Stimulated activated CD8-positive, alpha-beta memory T cell treated with anti-CD3 and anti-CD28 coated beads, Interleukin-12 subunit alpha, Interleukin-12 subunit beta, amount 100 ng/mL, for 24 hours (primary cell): ENCODE data around the gene RFWD3.

Experiments
- DNase-seq: peaks from one replicate; pipeline ENCODE4 v3.0.0-alpha.2; 2020; ENCODE audit errors: extremely low read depth

The RFWD3 gene

DNA sequence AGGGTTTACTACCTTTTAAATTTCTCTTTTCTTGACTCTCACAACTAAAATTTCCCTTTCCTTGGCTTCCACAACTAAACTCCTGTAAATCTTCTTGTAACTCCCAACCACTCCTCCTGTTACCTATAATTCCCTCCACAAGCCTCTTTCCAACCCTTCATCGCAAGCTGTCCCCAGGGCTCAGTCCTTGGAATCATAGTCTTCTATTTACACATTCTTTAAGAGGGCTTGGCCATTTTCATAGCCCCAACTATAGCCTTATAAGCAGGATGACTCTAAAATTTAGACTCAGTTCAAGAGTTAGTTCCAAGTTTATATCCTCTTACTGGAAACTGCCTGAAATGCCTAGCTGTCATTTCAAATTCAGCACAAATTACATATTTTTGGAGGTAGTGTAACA lies 83.7 kb downstream of the RFWD3 start:
- DNase-seq = no peak

GRCh38 chr16:74580833-74581232 lies 85.8 kb downstream of the RFWD3 start:
- no peak for DNase-seq

DNA sequence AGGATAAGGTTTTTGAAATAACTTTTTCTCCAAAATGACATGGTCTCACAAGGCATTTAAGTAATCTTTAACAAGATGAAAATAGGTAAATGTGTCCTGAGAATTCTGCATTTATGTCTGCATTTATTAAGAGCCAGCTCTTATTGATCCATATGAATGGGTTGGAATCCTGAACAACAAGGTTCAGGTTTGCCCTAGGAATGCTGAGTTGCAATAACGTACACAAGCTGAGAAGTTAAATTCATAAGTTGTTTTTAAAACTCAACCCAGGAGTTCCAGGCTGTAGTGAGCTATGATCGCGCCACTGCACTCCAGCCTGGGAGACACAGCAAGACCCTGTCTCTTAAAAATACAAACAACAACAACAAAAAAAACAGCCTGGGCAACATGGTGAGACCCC lies 87.8 kb downstream of the RFWD3 start:
- no peak for DNase-seq

DNA sequence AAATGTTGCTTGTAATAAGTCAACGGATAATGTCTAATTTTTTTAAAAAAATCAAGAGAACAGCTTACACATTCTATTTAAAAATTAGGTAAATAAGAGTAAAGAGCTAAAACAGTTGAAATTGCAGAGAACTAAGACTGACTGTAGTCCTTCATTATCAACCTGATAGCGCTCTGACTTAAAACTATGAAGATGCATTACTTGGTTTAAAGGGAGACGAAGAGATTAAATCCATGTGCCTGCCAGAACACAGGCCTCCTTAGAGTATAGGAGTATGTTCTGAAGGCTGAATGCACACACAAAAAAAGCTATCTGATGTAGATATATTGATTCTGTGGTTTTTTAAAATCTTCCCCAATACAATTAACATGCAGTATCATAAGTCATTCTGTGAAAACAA lies 88.2 kb downstream of the RFWD3 start:
- no peak for DNase-seq

DNA sequence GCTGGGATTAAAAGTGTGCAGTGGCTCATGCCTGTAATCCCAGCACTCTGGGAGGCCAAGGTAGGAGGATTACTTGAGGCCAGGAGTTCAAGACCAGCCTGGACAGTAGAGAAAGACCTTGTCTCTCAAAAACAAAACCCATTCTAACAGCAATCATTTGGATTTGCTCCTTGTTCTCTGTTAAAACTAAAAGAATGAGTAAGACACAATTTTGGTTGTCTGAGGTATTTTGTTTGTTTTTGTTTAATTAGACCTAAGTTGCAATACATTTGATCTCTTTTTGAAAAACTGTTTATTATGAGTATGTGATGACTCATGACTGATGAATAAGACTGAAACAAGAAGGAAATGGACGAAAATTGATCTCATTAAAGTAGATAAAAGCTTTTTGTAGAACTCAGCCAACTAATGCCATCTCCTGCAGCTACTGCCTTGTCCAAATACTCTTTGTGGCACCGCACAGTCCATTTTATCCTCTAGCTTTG lies 88.8 kb downstream of the RFWD3 start:
- DNase-seq = no peak

DNA sequence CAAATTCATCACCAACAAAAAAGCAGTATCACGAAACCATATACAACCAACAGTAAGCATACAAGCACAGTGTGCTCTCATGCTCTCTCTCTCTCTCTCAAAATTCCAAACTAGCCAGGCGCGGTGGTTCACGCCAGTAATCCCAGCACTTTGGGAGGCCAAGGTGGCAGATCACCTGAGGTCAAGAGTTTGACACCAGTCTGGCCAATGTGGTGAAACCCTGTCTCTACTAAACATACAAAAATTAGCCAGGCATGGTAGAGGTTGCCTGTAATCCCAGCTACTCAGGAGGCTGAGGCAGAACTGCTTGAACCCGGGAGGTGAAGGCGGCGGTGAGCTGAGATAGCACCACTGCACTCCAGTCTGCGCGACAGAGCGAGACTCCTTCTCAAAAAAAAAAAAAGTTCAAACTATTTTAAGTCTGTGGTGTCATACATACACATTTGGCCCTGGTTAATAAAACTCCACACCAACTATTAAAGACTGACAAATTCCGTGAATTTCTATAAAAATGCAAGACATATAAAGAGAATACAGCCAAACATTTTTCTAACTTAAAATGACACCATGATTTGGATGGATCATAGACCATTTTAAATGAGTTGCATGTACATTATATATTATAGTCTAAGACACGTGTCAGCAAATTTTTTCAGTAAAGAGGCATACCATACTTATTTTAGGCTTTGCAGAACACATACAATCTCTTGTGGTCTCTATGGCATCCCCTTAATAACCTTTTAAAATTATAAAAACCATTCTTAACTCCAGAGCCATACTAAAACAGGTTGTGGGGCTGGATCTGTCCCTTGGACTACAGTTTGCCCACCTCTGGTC lies 90.7 kb downstream of the RFWD3 start:
- no peak for DNase-seq

- DNase-seq = no peak
Observed at GRCh38 chr16:74575175-74575806, 91.4 kb downstream of the RFWD3 start.

DNA sequence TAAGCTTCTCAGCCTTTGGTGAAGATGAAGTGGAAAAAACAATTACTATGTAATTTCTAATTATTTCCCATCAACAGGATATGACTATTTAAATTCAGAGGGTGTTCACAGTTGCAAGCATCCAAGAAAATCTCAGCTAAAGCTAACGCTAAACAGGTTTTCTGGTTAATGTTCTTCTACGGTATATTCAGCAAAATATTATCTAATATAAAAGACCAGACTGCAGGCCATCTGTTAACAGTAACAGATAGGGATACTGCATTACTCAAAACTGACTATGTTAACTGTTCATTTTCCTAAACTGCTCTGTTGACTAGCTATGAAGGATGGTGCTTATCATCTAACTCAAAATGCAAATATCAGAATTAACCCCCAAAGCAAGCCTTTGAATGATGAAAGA lies 92.5 kb downstream of the RFWD3 start:
- DNase-seq = no peak

GRCh38 chr16:74573622-74574021 lies 93.1 kb downstream of the RFWD3 start:
- no peak for DNase-seq
